Activated CD4-positive, alpha-beta T cell treated with anti-CD3 and anti-CD28 coated beads, Interleukin-2, amount 50 U/mL, for 48 hours (primary cell): ENCODE data around the gene ATP11B.
"Not testable (repeated sequence)": the region's sequence is repeated elsewhere in the genome, so short reads cannot be mapped to it uniquely, and the experiment has no call there.

Source experiments
- DNase-seq, 2 experiments: peaks; one replicate each; pipeline ENCODE4 v3.0.0-alpha.2; 2020

ATP11B gene

DNA sequence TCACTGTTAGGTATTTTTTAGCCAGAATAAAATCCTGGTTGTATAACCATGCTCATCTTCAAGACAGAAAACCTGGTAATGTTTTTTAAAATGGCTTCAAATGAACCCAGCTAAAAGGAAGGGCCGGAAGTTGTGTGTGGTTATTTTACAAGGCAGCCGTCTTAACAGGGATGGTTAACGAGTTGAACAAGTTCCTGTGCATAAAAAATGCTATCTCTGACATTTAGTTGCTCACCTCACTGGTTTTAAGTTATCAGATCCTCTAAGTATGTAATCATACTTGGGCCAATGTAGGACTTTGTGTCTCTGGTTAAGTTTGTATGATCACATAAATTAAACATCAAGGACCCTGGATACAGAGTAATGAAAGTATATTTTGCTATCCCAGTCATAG, 2.1 kb downstream of the ATP11B start:
- DNase-seq = peak in 1 of 2 experiments; percentile 16

DNA sequence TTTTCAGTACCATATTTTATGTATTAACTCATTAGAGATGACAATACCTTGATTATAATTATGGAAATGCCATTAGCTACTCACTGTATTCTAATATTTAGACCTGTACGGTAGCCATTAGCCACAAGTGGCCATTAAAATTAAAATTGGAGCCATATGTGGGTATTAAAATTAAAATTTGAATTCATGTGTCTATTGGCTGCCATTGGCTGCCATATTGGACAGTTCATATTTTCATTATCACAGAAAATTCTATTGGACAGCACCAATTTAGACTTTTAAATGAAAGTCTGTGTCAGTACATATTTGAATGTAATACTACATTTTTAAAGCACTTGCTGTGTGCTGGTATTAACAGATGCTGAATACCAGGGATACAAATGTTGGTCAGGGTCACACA, 3.0 kb downstream of the ATP11B start:
- DNase-seq = no peak

DNA sequence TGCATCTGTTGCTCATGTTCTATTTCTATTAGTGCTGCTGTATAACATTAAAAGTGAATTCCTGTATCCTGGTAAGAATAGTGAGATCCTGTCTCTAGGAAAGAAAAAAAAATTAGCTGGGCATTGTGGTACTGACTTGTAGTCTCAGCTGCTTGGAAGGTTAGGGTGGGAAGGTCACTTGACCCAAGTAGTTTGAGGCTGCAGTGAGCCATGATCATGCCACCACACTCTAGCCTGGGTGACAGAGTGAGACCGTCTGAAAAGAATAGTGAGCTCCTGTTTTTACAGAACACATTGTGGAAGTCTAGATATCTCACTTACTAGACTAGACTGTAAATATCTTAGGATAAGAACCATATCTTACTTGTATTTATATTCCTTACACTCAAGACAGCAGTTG, 4.6 kb downstream of the ATP11B start:
- no peak for DNase-seq

DNA sequence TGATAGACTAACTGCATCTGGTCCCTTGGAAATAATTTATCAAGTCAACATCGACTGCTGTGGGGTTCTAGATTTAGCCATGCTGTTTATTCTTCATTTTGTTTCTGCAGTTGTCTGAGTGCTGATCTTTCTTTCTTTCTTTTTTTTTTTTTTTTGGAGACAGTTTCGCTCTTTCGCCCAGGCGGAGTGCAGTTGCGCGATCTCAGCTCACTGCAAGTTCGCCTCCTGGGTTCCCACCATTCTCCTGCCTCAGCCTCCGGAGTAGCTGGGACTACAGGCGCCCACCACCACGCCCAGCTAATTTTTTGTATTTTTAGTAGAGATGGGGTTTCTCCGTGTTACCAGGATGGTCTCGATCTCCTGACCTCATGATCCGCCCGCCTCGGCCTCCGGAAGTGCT, 5.8 kb downstream of the ATP11B start:
- not testable (repeated sequence) for DNase-seq

DNA sequence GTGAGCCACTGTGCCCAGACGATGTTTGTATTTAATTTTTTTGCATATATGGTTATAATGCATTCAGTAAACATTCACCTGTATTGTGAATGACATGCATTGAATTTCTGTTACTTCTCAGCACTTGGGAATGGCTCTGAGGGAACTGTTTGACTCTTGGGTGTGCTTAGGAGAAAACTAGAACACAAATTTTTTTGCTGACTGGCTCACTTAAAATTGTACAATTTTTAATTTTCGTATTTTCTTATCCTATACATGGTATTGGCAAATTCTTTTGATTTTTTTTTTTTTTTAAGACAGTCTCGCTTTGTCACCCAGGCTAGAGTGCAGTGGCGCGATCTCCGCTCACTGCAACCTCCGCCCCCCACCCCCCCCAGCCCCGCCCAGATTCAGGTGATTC, 7.2 kb downstream of the ATP11B start:
- DNase-seq = no peak

DNA sequence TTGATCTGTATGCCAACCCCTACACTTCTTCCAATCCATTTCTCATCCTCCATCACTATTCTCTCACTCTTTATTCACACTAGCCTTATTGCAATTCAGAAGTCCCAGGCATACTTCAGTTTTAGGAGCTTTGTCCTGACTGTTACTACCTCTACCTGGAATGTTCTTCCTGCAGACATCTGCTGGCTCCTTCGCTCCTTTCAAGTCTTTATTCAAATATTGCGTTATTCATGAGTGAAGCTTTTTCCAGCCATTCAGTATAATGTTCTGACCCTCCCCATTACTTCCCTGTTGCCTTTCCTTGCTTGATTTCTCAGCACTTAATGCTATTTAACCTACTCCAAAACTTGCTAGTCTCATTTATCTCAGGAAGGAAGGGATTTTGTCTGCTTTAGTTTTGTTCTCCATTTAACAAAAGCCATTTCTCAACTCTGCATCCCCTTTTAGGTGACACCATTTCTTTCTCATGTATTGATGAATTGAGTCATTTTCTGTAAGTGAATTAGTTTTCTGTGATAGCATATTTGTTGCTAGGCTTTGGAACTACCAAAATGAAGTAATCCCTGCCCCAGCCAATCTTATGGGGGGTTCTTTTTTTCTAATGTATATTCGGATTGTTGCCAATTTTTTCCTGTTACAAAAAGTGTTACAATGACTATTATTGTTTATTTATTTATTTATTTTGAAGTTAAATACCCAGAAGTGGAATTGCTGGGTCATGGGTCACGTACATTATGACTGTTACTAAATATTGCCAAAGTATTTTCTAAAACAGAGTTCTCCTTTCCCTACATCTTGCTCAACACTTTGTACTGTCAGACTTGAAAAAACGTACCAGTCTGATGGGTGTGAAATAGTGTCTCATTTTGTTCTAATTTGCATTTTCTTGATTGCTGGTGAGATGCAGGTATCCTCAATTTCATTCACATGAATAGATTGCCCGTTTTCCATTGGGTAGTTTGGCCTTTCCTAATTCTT, 9.4 kb downstream of the ATP11B start:
- no peak for DNase-seq

DNA sequence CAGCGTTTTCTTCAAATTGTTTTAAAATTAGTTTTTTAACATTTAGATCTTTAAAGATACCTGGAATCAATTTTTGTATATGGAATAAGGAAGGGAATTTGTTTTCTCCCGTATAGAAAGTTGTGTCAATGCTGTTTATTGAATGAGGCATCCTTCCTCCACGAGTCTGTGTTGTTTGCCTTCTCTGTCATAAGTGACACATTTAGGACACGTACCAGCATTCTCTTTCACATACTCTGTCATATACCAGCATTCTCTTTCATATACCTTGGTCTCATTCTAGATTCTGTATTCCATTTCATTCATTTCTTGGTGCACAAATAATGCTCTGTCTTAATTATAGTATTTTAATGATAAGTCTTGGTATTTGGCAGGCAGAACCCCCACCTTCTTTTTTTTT, 10.3 kb downstream of the ATP11B start:
- no peak for DNase-seq

DNA sequence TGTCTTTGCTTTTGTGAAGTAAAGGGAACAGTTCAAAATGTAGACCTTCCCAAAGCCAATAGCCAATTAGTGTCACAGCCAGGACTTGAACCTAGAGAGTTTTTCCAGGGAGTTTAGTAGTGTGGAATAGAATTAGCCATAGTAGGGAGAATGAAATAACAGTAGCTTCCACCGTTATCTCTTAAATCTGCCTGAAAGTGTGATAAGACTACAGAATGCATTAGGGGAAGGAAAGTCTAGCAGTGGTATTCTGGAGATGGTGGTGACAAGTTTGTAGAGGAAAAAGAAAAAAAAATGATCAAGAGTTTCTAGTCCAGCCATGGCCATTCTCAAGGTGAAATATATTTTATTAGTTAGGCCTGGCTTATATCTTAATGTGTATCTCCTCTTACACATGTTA, 13.8 kb downstream of the ATP11B start:
- no peak for DNase-seq

DNA sequence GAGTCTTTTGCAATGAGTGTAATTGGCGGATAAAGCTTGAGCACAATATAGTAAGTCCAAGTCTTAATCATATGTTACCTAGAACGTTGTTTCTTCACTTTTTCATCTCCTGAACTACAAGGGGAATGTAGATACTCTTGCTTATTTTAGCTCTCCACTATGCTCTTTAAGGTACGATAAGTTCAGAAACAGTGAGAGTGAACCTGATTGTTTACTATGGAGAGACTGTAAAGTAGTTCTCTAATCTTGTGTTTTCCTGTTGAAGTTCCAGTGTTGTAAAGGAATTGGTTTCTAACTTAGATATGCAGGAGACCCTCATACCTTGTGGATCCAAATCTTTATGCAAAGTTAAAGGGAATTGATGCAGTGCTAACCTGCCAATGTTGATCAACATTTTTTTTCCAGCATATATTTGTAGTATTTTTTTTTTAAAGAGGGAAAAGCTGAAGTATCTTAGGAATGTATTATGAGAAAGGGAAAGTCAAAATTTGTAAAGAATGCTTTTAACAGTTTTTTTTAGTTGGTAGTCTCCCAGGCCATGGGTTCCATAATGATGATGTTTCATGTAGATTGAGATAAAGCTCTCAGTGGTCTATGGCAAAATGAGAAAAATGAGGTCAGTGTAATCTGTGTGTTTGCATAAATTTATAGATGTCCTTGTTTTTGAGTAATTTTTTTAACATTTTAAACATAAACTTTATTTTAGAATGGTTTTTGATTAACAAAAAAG, 14.9 kb downstream of the ATP11B start:
- DNase-seq = no peak

DNA sequence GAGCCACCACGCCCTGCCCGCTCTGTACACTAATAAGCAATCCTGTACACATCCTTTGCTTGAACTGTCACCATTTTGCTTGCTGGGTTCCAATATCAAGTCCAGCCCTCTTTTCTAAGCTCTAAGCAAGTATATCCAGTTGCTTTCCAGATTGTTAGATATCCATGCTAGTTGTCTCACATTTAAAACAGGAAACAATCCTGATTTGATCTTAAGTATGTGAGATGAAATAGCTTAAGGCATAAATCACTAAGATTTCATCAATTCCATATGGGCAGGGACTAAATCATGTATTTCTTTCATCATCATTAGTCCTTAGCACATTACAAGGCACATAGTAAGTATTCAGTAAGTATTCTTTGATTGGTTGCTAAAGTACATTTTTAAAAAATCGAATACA, 16.2 kb downstream of the ATP11B start:
- DNase-seq = no peak

DNA sequence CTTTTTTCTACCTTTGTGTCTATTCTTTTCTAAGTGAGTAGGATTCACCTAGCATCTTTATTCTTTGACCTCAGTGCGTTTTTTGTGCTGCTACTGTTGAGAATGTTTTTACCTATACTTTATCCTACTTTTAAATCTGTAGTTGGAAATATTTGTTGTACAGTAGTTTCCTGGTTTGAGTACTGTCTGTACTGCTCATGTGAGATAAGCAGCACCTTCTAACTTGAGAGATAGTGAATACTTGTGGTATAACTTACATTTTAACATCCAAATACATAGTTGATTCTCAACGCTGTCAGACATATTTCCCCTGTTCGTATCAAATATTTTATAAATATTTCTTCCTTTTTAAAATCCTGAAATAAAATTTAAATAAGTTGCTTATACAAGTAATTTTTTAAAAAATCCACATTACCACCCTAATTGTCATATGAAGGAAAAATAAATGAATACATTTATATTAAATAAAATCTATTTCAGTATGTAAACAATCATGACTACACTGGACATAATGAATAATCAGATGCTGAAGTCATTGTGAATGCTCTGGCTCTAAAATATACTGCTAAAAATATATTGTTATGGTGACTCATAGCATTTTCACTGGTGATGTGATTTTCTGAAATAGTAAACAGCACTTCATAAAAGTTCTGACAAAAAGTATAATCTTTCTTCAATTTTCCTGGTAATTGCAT, 17.4 kb downstream of the ATP11B start:
- no peak for DNase-seq

DNA sequence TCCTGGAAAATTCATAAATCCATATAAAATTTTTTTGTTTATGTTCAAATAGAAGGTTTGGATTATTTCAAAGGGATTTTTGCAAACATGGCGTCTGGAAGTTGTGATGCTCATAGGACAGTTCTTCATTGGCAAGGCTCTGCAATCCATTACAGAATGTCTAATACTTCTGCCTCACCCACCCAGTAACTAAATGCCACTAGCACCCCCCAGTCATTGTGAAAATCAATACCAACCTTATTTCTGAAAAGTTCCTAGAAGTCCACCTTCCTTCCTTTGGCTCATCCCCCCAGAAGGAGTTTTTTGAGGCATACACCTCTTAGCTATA, 17.9 kb downstream of the ATP11B start:
- DNase-seq = no peak

DNA sequence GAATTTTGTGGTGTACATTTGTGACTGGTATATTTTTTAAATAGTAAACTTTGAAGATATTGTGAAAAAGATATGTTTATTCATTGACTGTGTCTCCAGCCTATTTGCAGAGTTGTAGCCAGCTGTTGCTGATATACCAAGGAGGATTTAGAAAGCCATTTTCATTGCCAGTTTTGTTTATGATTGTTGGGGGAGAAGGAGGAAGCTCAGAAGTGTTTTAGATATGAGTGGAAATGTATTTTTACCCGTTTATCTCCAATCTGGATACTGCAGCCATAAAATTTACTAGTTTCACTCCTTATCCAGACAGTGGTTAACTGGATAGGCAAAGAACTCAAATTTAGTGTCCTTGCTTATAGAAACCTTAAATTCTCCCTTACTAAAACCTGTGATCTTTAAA, 18.8 kb downstream of the ATP11B start:
- no peak for DNase-seq

DNA sequence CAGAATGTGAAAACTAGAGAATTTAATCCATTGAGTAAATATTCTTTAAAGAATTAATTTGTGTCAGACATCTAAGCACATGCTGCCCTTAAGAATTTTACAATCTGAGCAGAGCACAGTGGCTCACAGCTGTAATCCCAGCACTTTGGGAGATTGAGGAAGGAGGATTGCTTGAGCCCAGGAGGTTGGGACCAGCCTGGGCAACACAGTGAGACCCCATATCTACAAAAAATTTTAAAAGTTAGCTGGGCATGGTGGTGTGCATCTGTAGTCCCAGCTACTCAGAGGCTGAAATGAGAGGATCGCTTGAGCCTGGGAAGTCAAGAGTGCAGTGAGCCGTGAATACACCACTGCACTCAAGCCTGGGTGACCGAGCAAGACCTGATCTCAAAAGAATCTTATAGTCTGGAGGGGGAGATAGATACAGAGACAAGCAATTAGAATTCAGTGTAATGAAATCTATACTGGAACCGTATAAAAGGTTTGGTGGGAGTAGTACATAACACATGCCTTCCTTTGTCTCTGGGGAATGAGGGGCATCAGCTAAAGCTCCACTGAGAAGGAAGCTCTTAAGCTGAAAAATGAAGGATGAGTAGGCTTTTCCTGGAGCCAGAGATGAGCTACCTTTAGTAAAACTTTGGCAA, 21.2 kb downstream of the ATP11B start:
- no peak for DNase-seq

DNA sequence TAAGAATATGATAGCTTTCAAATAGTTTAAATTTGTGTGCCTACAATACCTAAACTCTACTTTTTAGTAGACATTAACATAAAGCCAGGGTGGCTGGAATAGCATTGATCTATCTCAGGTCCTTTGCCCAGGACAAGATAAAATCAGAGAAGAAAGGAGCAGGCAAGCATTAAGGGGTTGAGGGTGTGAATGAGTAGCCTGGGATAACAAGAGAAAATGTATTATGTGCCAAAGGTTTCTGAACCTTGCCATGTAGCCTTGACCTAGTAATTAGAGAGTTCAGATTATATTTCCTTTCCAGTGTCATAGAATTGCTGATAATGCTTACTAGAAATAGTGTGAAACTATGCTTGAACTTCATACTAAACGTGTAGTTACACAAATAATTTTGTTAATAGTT, 22.9 kb downstream of the ATP11B start:
- DNase-seq = no peak

DNA sequence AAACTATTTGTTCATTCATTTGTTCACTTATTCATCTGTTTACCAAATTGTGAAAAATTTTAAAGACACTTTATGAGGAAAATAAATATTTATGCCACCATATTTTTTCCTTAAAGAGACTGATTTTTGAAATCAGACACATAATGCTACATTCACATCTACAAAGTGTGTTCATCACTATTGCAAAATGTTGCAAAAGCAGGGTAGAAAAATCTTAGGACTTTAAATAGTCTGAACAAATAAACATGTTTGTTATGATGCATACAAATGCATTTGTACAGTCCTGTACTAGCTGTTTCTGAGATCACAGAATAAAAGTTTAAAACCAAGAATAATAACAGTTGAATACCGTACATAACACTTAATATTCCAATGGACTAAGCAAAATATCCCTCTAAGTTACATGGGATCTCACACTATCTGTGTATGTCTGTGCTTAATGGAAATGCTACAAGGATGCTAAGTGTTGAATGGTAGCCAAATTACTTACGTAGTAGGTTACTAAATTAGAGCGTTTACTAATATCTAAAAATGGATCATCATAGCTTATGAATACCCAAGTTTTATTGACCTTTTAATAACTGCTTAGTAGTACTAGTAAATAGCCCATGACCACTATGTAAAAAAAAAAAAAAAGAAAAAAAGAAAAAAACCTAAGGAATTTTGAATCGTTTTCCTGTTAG, 25.1 kb downstream of the ATP11B start:
- no peak for DNase-seq

DNA sequence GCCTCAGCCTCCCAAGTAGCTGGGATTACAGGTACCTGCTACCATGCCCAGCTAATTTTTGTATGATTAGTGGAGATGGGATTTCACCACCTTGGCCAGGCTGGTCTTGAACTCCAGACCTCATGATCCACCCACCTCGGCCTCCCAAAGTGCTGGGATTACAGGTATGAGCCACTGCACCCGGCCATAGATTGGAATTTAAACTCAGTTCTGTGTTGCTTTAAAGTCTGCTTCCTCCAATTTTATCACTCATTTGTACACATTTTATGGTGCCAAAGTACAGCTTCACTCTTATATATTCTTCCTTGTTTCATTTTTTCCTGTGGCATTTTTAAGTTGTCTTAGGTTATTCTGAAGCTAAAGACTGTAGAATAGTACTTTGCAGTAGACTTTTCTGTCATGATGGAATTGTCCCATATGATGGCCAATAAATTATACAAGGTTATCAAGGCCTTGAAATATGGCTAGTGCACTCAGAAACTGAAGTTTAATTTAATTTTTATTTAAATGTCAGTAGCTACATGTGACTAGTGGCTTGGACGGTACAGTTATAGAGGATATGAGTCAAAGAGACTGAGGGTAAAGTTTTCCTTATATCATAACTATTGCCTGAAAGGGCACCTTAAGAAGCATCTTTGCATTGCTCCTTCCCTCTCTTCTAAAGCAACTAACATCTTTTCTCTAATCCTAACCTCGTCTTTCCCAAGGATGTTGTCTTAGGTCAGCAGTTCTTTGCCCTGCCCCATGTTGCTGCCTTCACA, 28.1 kb downstream of the ATP11B start:
- DNase-seq = no peak

DNA sequence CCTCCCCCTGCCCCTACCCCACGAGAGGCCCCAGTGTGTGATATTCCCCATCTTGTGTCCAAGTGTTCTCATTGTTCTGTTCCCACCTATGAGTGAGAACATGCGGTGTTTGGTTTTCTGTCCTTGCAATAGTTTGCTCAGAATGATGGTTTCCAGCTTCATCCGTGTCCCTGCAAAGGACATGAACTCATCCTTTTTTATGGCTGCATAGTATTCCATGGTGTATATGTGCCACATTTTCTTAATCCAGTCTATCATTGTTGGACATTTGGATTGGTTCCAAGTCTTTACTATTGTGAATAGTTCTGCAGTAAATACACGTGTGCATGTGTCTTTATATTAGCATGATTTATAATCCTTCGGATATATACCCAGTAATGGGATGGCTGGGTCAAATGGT, 29.0 kb downstream of the ATP11B start:
- DNase-seq = not testable (repeated sequence)

DNA sequence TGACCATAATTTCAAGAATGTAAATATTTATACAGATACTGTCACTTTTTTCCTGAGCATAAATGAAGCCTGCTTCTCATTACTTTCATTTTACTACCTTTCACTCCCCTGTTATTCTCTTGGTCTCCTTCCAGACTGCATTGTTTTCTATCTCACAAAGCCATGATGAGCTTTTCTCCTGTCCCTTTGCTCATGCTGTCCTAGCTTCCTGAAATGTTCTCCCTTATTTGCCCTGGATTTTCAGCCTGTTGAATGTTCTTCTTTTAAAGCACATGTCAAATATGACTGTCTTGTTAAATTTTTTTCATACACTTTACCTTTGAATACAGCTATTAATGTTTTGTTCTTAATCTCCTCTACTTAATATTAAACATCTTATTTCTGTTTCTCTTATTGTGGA, 31.7 kb downstream of the ATP11B start:
- no peak for DNase-seq

DNA sequence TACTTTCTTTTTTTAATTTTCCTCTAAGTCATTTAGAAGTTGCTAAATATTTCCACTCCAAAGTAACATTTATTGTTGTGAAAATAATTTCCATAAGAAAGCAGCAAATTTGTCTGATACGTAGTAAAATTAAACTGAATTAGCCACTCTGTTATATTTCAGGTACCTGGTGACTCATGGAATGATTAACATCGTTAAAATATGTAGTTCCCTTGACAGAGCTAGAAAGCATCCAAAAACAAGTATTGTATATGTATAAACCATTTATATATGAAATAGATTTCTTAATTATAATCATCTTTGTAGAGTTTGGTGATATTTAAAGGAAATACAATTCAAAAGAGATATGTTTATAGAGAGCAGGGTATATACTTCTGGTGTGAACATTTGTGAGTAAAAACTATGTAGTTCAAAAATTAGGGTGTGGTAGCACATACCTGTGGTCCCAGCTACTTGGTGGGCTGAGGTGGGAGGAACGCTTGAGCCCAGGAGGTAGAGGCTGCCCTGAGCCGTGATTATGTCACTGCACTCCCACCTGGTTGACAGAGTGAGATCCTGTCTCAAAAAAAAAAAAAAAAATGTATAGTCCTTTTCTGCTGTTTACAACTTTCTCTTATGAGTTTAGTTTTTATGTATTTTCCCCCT, 36.6 kb downstream of the ATP11B start:
- no peak for DNase-seq

DNA sequence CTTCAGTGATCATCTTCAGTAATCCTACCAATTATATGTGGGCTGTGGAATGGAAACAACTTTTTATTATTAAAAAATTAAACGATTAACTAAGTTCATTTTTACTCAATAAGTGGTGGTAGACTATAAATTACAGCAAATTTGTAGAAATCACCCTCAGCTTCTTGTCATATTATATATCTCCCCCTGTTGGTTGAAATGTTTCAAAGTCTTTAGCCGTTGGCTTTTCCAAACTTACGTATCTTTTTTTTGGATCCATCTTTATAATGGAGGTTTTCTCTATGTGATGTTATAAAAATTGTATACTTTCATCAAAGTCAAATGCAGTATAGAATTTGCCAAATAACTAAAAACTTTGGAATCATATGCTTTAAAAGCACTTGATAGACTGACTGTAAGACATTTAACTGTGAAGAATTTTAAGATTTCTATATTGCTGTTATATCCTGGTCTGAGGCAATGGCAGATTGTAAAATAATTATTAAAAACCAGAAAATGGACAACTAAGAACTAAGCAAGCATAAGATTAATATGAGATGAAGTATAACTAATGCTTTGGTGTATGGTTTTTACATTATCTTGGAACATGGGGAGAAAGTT, 44.7 kb downstream of the ATP11B start:
- DNase-seq = no peak
